Hepatocyte (in vitro differentiated cells): ENCODE measurements around the gene TECTB. TPM values are rescaled to one million over a fixed set of nuclear protein-coding genes. Genes with fewer than 3 reads are reported as not detected.

Source experiments
- DNase-seq: peaks from one replicate; pipeline ENCODE4 v3.0.0-alpha.2; 2016; ENCODE audit warnings: low spot score
- H2AFZ ChIP-seq: fragments of 200-600 bp; sonication (generic); 2 replicates; pipeline ENCODE4 v1.6.0; 2016; ENCODE audit warnings: antibody characterized with exemption, mild to moderate bottlenecking
- H3K27ac ChIP-seq: fragments of 200-600 bp; sonication (generic); 2 replicates; pipeline ENCODE4 v1.5.1; 2016; ENCODE audit warnings: mild to moderate bottlenecking
- H3K27me3 ChIP-seq: fragments of 200-600 bp; sonication (generic); 2 replicates; pipeline ENCODE4 v1.6.1; 2016
- H3K36me3 ChIP-seq: fragments of 200-600 bp; sonication (generic); replicated peaks from 2 replicates; pipeline ENCODE4 v1.5.1; 2016; ENCODE audit warnings: low read depth; ENCODE audit not compliant: insufficient read depth
- H3K4me1 ChIP-seq: fragments of 200-600 bp; sonication (generic); 2 replicates; pipeline ENCODE4 v1.5.1; 2016; ENCODE audit warnings: mild to moderate bottlenecking, moderate library complexity; ENCODE audit not compliant: insufficient read depth
- H3K4me2 ChIP-seq: fragments of 200-600 bp; sonication (generic); 2 replicates; pipeline ENCODE4 v1.6.0; 2016
- H3K4me3 ChIP-seq: fragments of 200-600 bp; sonication (generic); 2 replicates; pipeline ENCODE4 v1.5.1; 2016; ENCODE audit warnings: mild to moderate bottlenecking
- H3K79me2 ChIP-seq: fragments of 200-600 bp; sonication (generic); 2 replicates; pipeline ENCODE4 v1.6.0; 2017; ENCODE audit warnings: mild to moderate bottlenecking
- H3K9me2 ChIP-seq: fragments of 200-600 bp; sonication (generic); replicated peaks from 2 replicates; pipeline ENCODE4 v1.6.0; 2017; ENCODE audit warnings: mild to moderate bottlenecking; ENCODE audit not compliant: insufficient read depth
- H3K9me3 ChIP-seq: fragments of 200-600 bp; sonication (generic); 2 replicates; pipeline ENCODE4 v1.5.1; 2016; ENCODE audit warnings: low read depth, mild to moderate bottlenecking
- H4K20me1 ChIP-seq: fragments of 200-600 bp; sonication (generic); 2 replicates; pipeline ENCODE4 v1.6.0; 2016; ENCODE audit warnings: mild to moderate bottlenecking; ENCODE audit not compliant: insufficient read depth, poor library complexity, severe bottlenecking
- CTCF ChIP-seq: fragments of 200-600 bp; sonication (generic); IDR thresholded peaks from 2 replicates; pipeline ENCODE4 v1.5.1; 2016; ENCODE audit warnings: antibody characterized with exemption, mild to moderate bottlenecking; ENCODE audit not compliant: poor library complexity
- EZH2 ChIP-seq: fragments of 200-600 bp; sonication (generic); IDR thresholded peaks from 2 replicates; pipeline ENCODE4 v1.6.1; 2016; ENCODE audit warnings: antibody characterized with exemption, mild to moderate bottlenecking, borderline replicate concordance
- EZH2phosphoT487 ChIP-seq: fragments of 200-600 bp; sonication (generic); IDR thresholded peaks from one replicate; pipeline ENCODE4 v1.6.1; 2018; ENCODE audit warnings: antibody characterized with exemption, mild to moderate bottlenecking, low read depth, moderate library complexity; ENCODE audit not compliant: unreplicated experiment, severe bottlenecking
- WGBS: methylation state at CpG from one replicate; pipeline ENCODE4 v1.1.6; 2016; ENCODE audit warnings: low lambda C conversion rate; ENCODE audit errors: missing lambda C conversion rate; 5-methylcytosine and 5-hydroxymethylcytosine counted together
- polyA plus RNA-seq: library from polyadenylated mRNA; unstranded; fragments of >200 nt; fragmentation: Nextera tagmentation; extraction: Ambion mirVana; gene quantifications from 2 replicates; pipeline ENCODE4 v1.2.1, GENCODE V29; 2016
- total RNA-seq: library from RNA; depleted of rRNA; stranded (reverse); fragments of >200 nt; gene quantifications from 2 replicates; pipeline ENCODE4 v1.2.3, GENCODE V29; 2014

Gene TECTB
- total and polyA plus RNA-seq, 2 experiments from 2014 or later = 0.10 TPM; not detected in 1

- H4K20me1 ChIP-seq = no peaks in the 10 kb centered on the region
- no peaks in the 10 kb centered on the region for H3K9me3 ChIP-seq
- peaks cover 24% of the 10 kb centered on the region for H3K4me1 ChIP-seq
- peak; percentile 53 for DNase-seq
- WGBS = 82% methylated on average over 4 of the region's 4 CpGs
- no peaks in the 10 kb centered on the region for H3K9me2 ChIP-seq
- H3K27me3 ChIP-seq = no peaks in the 10 kb centered on the region
- H3K79me2 ChIP-seq = no peaks in the 10 kb centered on the region
- no peak overlapping the region for H3K4me2 ChIP-seq
- TF ChIP-seq EZH2phosphoT487 (no peak), EZH2 (no peak), CTCF (no peak)
- H2AFZ ChIP-seq = no peak overlapping the region
- H3K27ac ChIP-seq = peak overlapping the region; percentile 26
- H3K4me3 ChIP-seq = no peak overlapping the region
- no peaks in the 10 kb centered on the region for H3K36me3 ChIP-seq
Measured at GRCh38 chr10:112330162-112330561, 47.0 kb downstream of the TECTB start.

- no peaks in the 10 kb centered on the region for H4K20me1 ChIP-seq
- H3K27me3 ChIP-seq = no peaks in the 10 kb centered on the region
- H3K27ac ChIP-seq = peak overlapping the region; percentile 26
- 93% methylated on average over 1 of the region's 1 CpG for WGBS
- no peaks in the 10 kb centered on the region for H3K79me2 ChIP-seq
- no peaks in the 10 kb centered on the region for H3K9me3 ChIP-seq
- no peaks in the 10 kb centered on the region for H3K36me3 ChIP-seq
- no peaks in the 10 kb centered on the region for H3K9me2 ChIP-seq
- peaks cover 29% of the 10 kb centered on the region for H3K4me1 ChIP-seq
- TF ChIP-seq EZH2 (no peak), CTCF (no peak), EZH2phosphoT487 (no peak)
- H2AFZ ChIP-seq = no peak overlapping the region
- no peak overlapping the region for H3K4me2 ChIP-seq
- no peak overlapping the region for H3K4me3 ChIP-seq
- DNase-seq = no peak
Measured at GRCh38 chr10:112330607-112331160, 47.5 kb downstream of the TECTB start.

- WGBS = 70% methylated on average over 3 of the region's 3 CpGs
- DNase-seq = no peak
- Histone ChIP-seq H3K36me3 (no peaks in the 10 kb centered on the region), H2AFZ (no peak overlapping the region), H3K4me3 (no peak overlapping the region), H3K27me3 (no peaks in the 10 kb centered on the region), H3K4me2 (no peak overlapping the region), H3K9me3 (no peaks in the 10 kb centered on the region), H4K20me1 (no peaks in the 10 kb centered on the region), H3K9me2 (no peaks in the 10 kb centered on the region), H3K4me1 (peaks cover 37% of the 10 kb centered on the region), H3K79me2 (no peaks in the 10 kb centered on the region), H3K27ac (peak overlapping the region; percentile 24)
- TF ChIP-seq CTCF (no peak), EZH2 (no peak)
Measured at GRCh38 chr10:112332022-112332421, 48.8 kb downstream of the TECTB start.
